HG02588 (cell line): ENCODE results near the gene GORAB.

Source experiments
- ATAC-seq: cut with Tn5 transposase; IDR thresholded peaks from one replicate; pipeline ENCODE4 v1.9.1; 2021; ENCODE audit warnings: mild to moderate bottlenecking, moderate library complexity; ENCODE audit not compliant: unreplicated experiment

GORAB gene

DNA sequence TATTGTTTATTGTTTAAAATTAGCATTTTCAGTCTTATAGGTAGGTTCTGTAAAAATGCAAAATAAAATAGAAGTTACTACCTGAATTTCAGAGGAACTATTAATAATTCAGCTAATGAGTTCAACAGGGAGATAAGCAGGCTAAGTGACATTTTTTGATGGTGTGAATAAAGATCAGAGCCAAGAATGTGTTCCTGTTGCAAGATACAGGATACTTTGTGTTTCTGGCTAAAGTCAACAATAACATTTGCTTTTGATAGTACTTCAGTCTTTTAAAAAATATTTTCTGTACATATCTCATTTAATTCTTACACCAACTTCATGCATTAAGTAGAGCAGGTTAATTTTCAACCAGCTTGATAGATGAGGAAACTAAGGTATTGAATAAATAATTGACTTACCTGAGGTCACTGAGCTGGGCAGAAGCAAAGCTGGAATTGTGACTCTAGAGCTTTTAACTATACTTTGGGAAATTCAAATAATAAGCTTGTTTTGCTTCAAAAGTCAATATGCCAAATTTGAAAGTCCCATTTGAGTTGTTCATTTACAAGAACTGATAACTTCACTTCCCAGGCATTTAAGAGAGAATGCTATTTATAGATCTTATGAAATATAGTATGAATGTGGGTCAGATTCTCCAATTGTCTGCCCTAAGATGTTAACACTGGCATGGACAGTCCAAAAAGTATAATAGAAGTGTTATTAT is 6.0 kb downstream of the GORAB start:
- no peak for ATAC-seq

- no peak for ATAC-seq
These were observed 6.7 kb downstream of the GORAB start for GRCh38 chr1:170538687-170539086.

- ATAC-seq, result no peak
These were observed 7.2 kb downstream of the GORAB start for GRCh38 chr1:170539154-170539553.

DNA sequence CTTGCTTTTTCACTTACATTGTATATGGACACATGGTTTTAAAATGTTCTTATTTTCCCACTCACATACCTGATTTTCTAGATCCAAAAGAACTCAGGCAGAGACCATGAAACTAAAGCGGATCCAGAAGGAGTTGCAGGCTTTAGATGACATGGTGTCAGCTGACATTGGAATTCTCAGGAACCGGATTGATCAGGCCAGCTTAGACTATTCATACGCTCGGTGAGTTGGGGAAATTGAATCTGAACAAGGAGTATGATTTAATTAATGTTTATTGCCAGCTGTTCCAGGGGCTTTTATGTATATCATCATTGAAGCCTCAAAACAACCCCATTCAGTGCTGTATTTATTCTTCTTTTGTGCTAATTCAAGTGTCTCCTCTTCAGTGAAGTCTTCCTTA is 12.7 kb downstream of the GORAB start:
- ATAC-seq, result no peak

DNA sequence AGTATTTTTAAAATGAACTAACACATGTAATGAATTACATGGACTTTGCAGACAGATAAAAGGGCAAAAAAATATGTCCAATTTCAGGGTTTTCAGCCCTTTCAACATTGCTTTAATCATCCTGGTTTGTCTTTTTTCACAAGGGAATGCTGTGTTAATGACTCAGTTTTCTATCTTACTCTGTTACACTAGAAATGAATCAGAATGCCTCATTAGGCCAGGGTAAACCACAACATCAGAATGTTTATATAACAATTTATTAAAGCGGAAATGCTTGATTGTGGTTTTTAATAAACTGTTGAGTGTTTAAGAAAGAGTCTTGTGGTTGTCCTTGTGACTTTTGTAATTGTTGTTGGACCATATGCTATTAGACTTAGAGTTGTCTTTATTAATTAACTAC is 13.5 kb downstream of the GORAB start:
- ATAC-seq, result no peak

DNA sequence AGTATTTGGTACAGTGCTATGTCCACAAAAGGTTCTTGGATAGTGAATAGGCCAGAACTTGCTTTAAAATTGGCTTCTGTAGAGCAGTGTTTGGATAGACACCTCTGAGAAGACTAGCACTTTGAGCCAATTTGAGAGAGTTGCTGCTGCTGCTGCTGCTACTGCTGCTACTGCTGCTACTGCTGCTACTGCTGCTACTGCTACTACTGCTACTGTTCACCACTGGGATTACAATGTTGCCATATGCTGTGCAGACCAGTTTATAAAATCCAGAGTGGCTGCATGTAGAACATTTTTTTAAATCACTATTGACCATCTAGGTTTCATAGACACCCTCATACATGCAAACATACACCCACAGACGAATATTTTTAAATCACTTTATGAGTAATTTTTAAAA is 15.3 kb downstream of the GORAB start:
- ATAC-seq, result no peak

GRCh38 chr1:170548497-170548896 is 16.5 kb downstream of the GORAB start:
- ATAC-seq, result no peak

- ATAC-seq, result no peak
These were observed 23.4 kb downstream of the GORAB start for GRCh38 chr1:170555370-170555769.

GRCh38 chr1:170556917-170557316 is 25.0 kb downstream of the GORAB start:
- no peak for ATAC-seq

GRCh38 chr1:170558731-170559130 is 26.8 kb downstream of the GORAB start:
- ATAC-seq, result no peak

DNA sequence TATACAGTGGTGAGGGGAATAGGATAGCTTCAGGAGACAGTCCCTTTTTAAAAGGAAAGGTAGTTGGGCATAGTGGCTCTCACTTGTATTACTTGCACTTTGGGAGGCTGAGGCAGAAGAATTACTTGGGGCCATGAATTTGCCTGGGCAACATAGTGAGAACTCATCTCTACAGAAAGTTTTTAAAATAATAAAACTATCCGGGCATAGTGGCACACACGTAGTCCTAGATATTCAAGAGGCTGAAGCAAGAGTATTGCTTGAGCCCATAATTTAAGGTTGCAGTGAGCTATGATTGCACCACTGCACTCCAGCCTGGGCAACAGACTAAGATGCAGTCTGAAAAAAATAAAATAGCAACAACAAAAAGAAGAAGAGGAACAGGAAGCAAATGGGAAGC is 27.2 kb downstream of the GORAB start:
- no peak for ATAC-seq

DNA sequence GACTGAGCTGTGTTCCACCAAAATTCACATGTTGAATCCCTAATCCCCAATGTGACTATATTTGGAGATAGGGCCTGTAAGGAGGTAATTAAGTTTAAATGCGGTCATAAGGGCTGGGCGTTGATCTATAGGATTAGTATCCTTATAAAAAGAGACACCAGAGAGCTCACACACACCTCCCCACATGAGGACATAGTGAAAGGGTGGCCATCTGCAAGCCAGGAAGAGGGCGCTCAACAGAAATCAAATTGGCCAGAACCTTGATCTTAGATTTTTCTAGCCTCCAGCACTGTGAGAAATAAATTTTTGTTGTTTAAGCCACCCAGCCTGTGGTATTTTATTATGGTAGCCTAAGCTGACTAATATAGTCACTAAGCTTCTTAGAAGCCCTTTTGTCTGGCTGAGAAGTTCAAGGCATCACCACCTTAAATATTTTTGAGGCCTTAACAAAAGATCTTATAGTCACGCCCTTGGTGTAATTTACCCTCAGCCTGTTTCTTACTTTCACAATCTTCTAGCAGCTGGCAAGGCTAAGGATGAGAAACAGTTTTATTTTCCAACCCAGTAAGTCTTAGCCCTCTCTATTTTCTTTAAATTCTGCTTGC is 28.8 kb downstream of the GORAB start:
- no peak for ATAC-seq

GRCh38 chr1:170562646-170563338 is 30.8 kb downstream of the GORAB start:
- ATAC-seq, result peak; percentile 68

DNA sequence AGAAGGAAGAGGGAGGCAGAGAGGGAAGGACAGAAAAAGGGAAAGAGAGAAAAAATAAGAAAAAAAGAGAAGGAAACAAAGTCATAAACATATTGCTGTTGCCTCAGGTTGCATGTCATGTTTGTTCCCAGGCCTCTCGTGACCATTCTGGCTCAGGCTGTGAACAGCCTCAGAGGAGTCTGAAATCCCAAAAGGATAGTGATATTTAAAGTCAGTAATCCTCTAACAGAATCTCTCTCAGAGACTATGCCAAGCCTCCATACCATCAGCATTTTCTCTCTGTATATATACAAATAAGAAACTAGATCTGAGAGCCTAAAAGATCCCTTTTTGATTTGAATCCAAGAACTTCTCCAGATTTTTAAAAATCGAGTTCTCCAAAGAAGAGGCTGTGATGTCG is 35.2 kb downstream of the GORAB start:
- no peak for ATAC-seq

- ATAC-seq, result no peak
These were observed 36.2 kb downstream of the GORAB start for GRCh38 chr1:170568197-170568596.

DNA sequence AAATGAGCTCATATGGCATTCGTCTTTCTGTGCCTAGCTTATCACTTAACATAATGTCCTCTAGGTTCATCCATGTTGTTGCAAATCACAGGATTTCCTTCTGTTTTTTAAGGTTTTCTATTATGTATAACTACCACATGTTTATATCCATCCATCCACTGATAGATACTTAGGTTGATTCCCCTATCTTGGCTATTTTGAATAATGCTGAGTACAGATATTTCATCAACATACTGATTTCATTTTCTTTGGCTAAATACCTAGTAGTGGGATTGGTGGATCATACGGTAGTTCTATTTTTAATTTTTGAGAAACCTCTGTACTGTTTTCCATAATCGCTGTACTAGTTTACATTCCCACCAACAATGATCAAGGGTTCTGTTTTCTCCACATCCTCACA is 45.0 kb downstream of the GORAB start:
- no peak for ATAC-seq

DNA sequence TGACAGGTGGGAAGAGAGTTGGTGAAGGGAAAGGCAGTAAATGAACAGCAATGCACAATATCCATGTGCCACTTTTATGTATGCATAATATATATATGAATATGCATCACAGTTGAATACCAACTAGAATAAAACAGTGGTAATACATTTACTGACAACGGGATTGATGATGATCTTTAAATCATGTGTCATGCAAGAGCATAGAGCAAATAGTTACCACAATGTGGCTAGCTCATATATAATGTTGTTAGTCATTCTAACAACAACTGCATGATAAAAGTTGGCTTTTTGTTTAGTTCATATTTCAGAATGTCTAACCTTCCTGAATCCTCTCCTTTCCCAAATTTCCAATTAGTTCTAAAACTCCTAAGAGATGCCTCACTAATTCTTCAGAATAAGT is 46.4 kb downstream of the GORAB start:
- no peak for ATAC-seq

- no peak for ATAC-seq
These were observed 48.9 kb downstream of the GORAB start for GRCh38 chr1:170580636-170581440.

DNA sequence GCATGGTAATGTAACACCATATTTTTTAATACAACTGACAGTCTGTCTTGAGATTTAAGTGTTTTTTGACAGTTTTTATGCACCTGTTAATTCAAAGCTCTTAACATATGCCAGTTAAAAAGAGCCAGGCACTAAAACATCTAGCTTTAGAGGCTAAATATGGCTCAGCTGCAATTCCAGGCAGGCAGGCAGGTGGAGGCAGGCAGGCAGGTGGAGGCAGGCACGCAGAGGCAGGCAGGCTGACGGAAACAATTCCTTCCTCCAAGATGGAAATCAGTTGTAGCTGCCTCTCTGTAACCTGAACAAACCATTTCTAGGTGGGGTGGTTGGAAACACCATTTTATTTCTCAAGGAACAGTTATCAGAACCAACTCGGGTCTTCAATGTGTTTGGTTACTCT is 51.2 kb downstream of the GORAB start:
- no peak for ATAC-seq

DNA sequence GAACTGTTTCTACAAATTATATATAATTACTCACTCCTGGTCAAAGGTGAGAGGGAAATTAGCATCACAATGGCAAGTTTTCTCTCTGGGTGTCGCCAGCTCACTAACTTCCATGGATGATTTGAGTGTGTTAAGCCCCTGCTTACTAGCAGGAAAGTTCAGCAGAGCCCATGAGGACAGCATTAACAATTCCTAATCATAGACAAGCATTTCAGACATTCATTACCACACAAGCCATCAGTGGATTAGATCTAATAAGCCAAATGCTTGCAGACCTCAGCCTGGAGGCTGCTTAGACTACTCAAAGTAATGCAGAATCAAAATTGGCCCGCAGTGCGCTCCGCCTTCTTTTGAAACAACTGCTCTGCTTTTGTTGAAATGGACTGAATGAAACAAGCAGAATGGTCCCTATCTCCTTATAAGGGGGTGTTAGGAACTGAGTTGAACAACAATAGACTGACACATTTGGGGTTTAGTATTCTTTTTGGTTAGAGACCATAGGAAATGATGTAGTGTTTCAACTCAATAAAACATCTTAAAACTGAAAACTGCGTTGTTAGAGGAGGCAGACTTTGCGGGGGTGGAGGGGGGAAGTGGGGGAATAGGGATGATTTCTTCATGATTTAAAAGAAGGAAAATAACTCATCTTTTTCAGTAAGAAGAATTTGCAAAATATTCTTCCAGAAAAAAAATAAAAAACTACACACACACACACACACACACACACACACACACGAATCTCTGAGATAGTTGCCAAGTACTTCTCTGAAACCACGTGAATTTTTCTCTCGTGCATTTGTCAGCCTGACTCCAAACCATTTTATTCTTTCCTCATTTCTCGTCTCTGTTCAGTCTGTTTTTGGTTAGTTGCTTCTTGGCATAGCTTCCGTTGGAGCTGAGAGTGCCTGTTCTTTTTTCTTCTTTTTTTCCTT is 54.6 kb downstream of the GORAB start:
- ATAC-seq, result no peak

- no peak for ATAC-seq
These were observed 55.3 kb downstream of the GORAB start for GRCh38 chr1:170587253-170587593.
